HG02852 (cell line): ENCODE measurements around the gene KIAA1755.

ENCODE experiments used
- ATAC-seq: cut with Tn5 transposase; IDR thresholded peaks from one replicate; pipeline ENCODE4 v1.9.1; 2021; ENCODE audit warnings: mild to moderate bottlenecking, moderate library complexity; ENCODE audit not compliant: unreplicated experiment

KIAA1755 gene

DNA sequence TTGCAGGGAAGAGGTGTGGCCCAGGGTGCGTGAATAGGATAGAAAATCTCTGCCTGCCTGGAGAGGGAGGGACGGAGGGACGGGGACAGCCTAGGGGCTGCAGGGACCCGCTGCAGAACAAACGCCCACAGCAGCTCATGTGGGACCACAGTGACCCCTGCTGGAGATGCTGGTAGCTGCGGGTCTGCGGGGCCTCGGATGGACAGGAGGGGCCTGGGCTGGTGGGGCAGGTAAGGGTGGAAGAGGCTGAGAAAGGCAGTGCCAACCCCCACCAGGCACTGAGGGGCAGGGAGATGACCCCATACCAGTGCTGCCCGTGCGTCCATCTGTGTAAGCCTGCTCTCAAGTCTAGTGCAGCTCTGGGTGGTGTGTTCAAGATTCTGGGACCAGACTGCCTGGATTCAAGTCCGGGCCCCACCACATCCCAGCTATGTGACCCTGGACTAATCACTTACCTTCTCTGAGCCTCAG is 39.4 kb downstream of the KIAA1755 start:
- no peak for ATAC-seq

DNA sequence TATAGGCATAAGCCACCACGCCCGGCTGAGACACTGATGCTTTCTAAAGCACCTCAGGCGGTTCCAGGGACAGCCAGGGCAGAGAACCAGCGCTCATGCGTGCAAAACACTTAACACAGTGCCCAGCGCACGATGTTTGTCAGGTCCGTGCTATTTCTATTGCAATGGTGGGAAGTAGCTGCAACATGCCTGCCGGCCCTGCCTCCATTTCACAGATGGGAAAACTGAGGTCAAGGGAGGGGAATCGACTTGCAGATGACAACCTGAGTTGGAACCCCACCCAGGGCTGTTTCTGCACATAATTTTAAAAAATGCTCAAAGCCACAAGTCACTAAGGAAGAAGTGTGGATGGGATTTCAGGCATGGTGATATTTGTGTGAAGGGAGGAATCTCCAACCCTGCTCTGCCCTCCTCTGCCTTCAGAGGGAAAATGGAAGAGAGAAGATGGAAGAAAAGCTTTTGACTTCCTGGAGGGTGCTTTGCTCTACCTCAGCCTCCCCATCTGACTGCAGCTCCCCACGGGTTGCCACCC is 39.9 kb downstream of the KIAA1755 start:
- no peak for ATAC-seq

- ATAC-seq, result no peak
Measured at GRCh38 chr20:38219006-38219950, 41.3 kb downstream of the KIAA1755 start.

- no peak for ATAC-seq
Measured at GRCh38 chr20:38218566-38218885, 42.0 kb downstream of the KIAA1755 start.

- ATAC-seq, result no peak
Measured at GRCh38 chr20:38217791-38218565, 42.6 kb downstream of the KIAA1755 start.

DNA sequence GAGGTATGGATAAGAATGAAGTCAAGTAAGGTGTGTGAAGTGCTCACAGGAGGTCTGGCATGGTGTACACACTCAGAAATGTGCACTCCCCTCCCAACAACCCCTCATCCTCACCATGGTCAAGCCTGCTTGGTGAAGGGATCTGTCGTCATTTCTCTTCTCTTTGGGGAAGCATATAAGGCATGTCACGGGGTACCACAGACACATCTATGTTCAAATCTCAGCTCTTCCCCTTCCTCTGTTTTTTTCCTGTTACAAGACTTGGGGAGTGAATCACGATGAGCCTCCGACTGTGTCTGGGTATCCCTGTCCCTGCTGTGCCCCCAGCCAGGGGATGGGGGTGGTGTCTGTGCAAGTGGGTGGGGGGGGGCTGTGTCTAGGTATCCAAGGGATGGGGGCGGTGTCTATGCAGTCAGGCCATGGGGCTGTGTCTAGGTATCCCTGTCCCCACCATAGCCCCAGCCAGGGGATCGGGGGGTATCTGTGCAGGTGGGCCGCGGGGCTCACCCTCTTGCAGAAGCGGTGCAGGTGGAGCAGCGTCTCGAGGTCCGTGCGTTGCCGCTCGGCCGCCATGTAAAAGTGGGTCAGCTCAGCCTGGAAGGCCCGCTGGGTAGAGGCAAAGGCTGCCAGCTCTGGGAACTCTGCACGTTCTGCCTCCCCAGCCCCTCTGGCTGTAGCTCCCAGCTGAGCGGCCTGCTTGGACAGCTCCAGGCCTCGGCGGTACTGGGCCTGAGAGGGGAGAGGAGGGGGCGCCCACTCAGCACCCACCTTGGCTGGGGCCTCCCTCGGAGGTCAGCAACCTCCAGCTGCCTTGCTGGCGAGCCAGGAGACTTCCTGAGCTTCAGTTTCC is 43.6 kb downstream of the KIAA1755 start:
- no peak for ATAC-seq

- ATAC-seq, result no peak
Measured at GRCh38 chr20:38216201-38216600, 44.3 kb downstream of the KIAA1755 start.

GRCh38 chr20:38215194-38216182 is 45.0 kb downstream of the KIAA1755 start:
- ATAC-seq, result no peak

DNA sequence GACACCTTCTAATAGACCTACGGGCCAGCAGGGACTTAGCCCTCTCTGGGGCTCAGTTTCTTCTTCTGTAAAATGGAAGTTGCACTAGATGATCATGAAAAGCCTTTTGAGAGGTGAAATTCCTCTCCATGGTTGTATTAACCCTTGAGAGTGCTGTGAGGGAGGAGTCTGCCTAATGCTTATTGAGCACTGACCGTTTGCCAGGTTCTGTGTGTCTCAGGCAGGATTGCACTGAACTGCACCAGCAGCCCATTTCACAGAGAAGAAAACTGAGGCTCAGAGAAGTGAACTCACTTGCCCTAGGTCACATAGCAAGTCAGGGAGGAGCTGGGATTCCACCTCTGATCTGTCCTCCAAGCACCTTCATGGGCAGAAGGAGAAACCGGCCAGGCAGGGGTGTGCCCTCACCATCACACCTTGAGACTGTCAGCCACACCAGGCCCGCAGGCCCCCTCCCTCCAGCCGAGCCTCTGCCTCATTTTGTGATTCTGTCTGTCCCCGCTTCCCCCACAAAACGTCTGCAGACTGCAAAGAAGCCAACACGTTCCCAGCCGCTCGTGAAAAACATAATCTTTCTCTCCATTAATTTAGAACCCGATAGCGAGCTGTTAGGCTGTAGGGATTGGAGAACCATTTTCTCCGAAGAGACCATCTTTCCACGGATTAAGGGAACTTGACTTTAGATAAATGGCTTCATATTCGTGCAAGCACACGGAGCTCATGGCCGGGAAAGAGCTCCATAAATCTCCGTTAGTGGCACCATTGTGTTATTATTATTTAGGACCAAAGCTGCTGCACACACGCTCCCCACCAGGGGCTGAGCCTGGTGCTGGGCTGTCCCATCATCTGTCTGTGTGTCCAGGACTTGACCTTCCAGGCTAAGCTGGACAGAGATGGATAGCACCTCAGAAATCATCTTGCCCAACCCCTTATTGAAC is 46.0 kb downstream of the KIAA1755 start:
- ATAC-seq, result no peak

- ATAC-seq, result no peak
Measured at GRCh38 chr20:38213607-38213940, 47.0 kb downstream of the KIAA1755 start.

GRCh38 chr20:38212806-38213606 is 47.5 kb downstream of the KIAA1755 start:
- no peak for ATAC-seq

DNA sequence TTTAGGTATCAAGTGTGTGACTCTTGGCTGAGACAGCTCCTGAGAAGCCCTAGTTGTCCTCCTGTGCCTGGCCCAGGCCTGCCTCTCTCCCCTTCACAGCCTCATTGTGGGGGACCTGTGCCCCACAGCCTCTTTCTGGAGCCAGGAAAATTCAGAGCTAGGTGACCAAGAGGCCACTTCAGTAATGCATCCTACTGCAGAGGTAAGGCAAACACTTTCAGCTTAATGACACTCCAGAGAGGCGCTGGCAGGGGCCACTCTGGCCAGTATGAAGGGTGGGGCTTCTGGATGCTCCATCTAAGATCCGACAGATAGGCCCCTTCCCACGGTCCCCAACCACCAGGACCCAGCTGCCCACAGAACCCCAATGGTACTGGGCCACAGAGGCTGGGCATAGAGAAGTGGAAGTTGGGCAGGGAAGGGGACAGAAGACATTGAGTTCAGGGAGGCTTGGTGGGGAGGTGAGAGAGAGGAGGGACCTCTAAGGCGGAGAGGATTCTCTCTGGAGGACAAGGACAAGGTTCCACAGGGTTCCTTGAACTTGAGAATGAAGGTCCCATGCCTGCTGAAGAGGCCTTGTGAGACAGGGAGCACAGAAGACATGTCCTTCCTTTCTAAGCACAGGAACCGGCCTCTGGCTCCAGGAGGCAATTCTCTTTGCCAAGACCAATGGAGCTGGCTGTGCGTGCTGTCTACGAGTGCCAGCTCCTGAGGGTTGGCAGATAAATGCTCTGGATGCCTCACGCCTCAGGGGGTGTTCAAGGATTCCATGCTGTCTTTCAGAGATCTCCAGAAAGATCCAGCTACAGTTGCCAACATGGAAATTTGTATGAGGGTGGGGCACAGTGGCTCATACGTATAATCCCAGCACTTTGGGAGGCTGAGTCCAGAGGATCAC is 49.1 kb downstream of the KIAA1755 start:
- ATAC-seq, result no peak

GRCh38 chr20:38210741-38211140 is 49.8 kb downstream of the KIAA1755 start:
- ATAC-seq, result no peak

- ATAC-seq, result no peak
Measured at GRCh38 chr20:38209736-38210405, 50.7 kb downstream of the KIAA1755 start.

DNA sequence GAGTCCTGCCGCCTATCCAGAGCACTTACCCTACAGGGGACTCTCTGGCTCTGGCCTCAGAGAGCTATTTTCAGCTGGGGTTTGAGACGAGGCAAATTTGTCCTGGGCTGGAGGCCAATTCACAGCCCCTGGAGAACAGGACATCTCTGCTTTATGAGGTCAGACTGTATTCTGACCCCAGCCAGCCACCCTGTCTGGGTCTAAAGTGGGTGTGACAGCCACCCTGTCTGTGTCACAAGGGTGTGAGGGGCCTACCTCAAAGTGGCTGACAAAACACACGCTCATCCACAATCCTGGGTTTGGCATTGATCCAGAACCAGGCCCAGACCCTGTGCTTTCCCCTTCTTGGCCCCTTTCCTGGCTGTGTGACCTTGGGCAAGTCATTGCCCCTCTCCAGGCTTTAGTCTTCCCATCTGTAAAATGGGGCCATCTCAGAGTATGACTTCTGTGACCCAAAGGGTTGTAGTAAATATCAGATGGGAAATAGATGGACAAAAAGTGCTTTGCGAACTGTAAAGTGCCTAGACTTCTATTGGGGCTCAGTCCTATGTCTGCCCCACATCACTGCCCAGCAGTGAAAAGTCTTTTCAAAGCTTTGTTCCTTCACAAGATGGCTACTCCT is 51.4 kb downstream of the KIAA1755 start:
- ATAC-seq, result no peak

DNA sequence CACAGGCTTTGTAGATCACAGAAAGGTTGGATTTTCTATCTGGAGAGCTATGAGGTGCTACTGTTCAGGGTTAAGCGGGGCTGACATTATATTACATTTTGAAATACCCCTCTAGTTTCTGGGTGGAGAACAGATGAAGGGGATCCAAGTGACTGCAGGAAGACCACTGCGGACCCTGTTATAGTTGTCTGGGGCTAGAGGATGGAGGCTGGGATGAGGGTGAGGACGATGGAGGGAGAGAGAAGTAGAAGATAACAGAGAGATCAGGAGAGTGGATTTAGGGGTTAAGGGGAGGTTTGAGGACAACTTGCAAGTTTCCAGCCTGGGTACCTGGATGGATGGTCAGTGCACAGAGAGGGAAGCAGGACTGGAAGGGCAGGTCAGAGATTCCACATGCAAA is 52.0 kb downstream of the KIAA1755 start:
- ATAC-seq, result no peak
